GM08714 (cell line): ENCODE results near the gene ZNF765.
"Not testable (repeated sequence)": the region's sequence is repeated elsewhere in the genome, so short reads cannot be mapped to it uniquely, and the experiment has no call there.

Source experiments
- H3K4me3 ChIP-seq: fragments of 200-500 bp; sonication (Bioruptor generic); 2 replicates; pipeline ENCODE4 v1.5.1; 2014; ENCODE audit warnings: mild to moderate bottlenecking, low read length, inconsistent platforms
- ZNF274 ChIP-seq: IDR thresholded peaks from 2 replicates; pipeline ENCODE4 v1.6.1; 2012; ENCODE audit warnings: mild to moderate bottlenecking, low read depth, low read length

Gene ZNF765

DNA sequence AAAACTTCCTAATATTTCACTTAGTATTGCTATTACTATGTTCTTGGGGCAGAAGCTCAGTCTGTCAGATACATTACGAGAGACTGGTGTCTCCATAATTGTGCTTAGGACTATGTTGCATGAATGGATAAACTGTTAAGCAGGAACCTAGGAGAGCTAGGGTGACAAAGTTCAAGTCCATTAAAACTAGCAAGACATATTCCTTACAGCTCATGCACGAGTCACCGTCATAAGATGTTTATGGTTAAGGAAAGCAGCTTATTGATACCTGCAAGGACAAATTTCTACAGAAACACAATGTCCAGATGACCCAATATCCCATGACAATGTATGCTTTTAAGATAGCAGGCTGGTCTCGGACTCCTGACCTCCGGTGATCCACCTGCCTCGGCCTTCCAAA, 66.9 kb downstream of the ZNF765 start:
- TF ChIP-seq ZNF274: no peak
- no peak overlapping the region for H3K4me3 ChIP-seq

DNA sequence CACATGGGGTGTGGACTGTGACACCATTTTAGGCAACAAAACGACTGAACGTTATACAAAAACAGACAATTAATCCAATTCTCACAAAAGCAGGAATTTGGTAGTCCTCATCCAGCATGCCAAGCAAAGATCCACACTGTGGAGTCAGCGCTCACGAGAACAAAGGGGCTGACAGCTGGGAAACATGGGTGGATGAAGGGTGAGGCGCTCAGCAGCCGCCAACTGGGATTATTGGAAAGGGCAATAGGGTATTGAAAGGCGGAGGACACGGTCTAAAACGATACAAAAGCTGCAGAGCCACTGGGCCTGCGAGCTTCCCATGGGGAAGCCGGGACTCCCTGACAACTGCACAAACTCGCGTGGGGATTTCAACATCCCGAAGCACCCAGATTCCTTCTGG, 67.9 kb downstream of the ZNF765 start:
- H3K4me3 ChIP-seq: no peak overlapping the region
- TF ChIP-seq ZNF274: no peak

- no peak for TF ChIP-seq ZNF274
- H3K4me3 ChIP-seq: no peak overlapping the region
These were observed 68.3 kb downstream of the ZNF765 start for GRCh38 chr19:53463263-53463662.

DNA sequence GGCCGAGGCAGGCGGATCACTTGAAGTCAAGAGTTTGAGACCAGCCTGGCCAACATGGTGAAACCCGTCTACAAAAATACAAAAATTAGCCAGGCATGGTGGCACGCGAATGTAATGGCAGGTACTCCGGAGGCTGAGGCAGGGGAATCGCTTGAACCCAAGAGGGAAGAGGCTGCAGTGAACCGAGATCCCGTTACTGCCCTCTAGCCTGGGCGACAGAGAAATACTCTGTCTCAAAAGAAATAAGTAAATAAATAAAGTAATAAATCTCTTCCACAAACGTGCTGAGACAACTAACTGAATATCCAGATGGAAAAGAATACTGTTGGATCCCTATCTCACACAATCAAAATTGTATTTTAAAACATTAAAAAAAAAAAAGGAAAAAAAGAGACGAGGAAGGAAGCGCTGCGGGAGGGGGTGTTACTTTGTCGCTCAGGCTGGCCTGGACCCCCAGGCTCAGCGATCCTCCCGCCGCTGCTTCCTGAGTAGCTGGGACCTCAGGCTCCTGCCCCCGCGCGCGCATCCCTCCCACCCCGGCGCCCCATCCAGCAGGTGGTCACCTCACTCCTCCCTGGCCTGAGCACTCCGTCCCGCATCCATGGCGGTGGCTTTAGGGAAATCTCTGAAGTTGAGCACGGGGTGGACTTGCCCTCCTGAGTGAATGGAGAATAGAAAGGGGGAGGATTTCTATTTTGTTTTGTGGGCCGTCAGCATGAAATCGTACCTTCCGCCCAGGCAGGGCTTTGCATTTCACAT, 72.0 kb downstream of the ZNF765 start:
- H3K4me3 ChIP-seq: peak overlapping the region; percentile 89
- no peak for TF ChIP-seq ZNF274

- no peak for TF ChIP-seq ZNF274
- peak within 1 kb of the TSS; percentile 89 for H3K4me3 ChIP-seq
These were observed 72.7 kb downstream of the ZNF765 start, which contains the start of gene ZNF813 for GRCh38 chr19:53467485-53468262. Gene ZNF813 (plus strand): TSS chr19:53467733. CDS start chr19:53483823, 16,090 bp downstream.

GRCh38 chr19:53468628-53469027, 73.7 kb downstream of the ZNF765 start:
- H3K4me3 ChIP-seq: peak overlapping the region; percentile 89; the same call in 1 of the 2 replicates

GRCh38 chr19:53471916-53472315, 77.0 kb downstream of the ZNF765 start:
- no peak for TF ChIP-seq ZNF274
- no peak overlapping the region for H3K4me3 ChIP-seq

- H3K4me3 ChIP-seq: not testable (repeated sequence)
These were observed 79.9 kb downstream of the ZNF765 start for GRCh38 chr19:53474832-53475231.

DNA sequence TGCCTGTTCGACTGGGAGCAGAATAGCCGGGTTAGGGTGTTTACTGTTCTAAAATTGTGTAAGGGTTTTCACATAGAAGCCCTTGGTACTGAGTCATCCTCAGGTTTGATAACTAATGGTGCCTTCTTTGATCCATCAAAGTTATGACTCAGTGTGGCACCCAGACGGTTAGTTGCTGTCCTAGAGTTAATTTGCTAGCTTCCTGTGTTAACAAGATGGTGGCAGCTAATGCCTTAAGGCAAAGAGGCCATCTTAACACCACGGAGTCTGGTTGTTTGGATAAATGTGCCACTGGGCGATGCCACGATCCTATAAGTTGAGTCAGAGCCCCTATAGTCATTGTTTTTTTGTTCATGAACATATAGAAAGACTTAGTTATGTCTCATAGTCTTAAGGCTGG, 80.5 kb downstream of the ZNF765 start:
- H3K4me3 ChIP-seq: not testable (repeated sequence)
